ENCODE measurements around the gene ITGA8. TPM values are rescaled to one million over a fixed set of nuclear protein-coding genes. Genes with fewer than 3 reads are reported as not detected.

The ITGA8 gene
- total RNA-seq, 3 donors from 2014 or later (not counting 1 experiment from before 2014, with no cell fraction given) = not detected

GRCh38 chr10:15472008-15472407 lies 247.7 kb downstream of the ITGA8 start:
- no peak overlapping the region for H3K4me3 Mint-ChIP-seq
- no peaks in the 10 kb centered on the region for H3K9me3 Mint-ChIP-seq
- Histone ChIP-seq H3K36me3 (ENCODE audit: control insufficient read depth, insufficient read depth, low read length) (no peaks in the 10 kb centered on the region), H3K4me3 (ENCODE audit: low read length) (no peak overlapping the region), H3K4me1 (ENCODE audit: control insufficient read depth, insufficient read depth, low read length) (no peaks in the 10 kb centered on the region), H3K9me3 (ENCODE audit: control insufficient read depth, insufficient read depth, low read length) (no peaks in the 10 kb centered on the region), H3K27ac (ENCODE audit: low read length) (no peak overlapping the region), H3K27me3 (ENCODE audit: control insufficient read depth, insufficient read depth, low read length) (no peaks in the 10 kb centered on the region)
- 73% methylated on average over 6 of the region's 6 CpGs for WGBS (ENCODE audit: insufficient coverage)
- no peak overlapping the region for H3K27ac Mint-ChIP-seq
- intact Hi-C loops (cut with micrococcal nuclease) = no loop called here
- no peak for DNase-seq
- ATAC-seq = no peak
- no peaks in the 10 kb centered on the region for H3K36me3 Mint-ChIP-seq
- H3K27me3 Mint-ChIP-seq (ENCODE audit: low read depth in 2 of 2) = peaks cover 11 to 14% of the 10 kb centered on the region in 2 donors
- no peak for TF ChIP-seq CTCF (IDR thresholded peaks at IDR 0.05)
- no peaks in the 10 kb centered on the region for H3K4me1 Mint-ChIP-seq

- Mint-ChIP-seq H3K27ac (no peak overlapping the region), H3K36me3 (no peaks in the 10 kb centered on the region), H3K9me3 (no peaks in the 10 kb centered on the region), H3K27me3 (ENCODE audit: low read depth in 2 of 2) (peaks cover 8 to 14% of the 10 kb centered on the region in 2 donors), H3K4me3 (no peak overlapping the region), H3K4me1 (no peaks in the 10 kb centered on the region)
- ATAC-seq (no peak), DNase-seq (no peak)
- Histone ChIP-seq H3K4me1 (ENCODE audit: control insufficient read depth, insufficient read depth, low read length) (no peaks in the 10 kb centered on the region), H3K27ac (ENCODE audit: low read length) (no peak overlapping the region), H3K4me3 (ENCODE audit: low read length) (no peak overlapping the region), H3K27me3 (ENCODE audit: control insufficient read depth, insufficient read depth, low read length) (no peaks in the 10 kb centered on the region), H3K36me3 (ENCODE audit: control insufficient read depth, insufficient read depth, low read length) (no peaks in the 10 kb centered on the region), H3K9me3 (ENCODE audit: control insufficient read depth, insufficient read depth, low read length) (no peaks in the 10 kb centered on the region)
- WGBS (ENCODE audit: insufficient coverage) = 92% methylated on average over 5 of the region's 5 CpGs
- intact Hi-C loops (cut with micrococcal nuclease) = no loop called here
- no peak for TF ChIP-seq CTCF (IDR thresholded peaks at IDR 0.05)
These were observed 250.6 kb downstream of the ITGA8 start for GRCh38 chr10:15469111-15469510.

- H3K36me3 Mint-ChIP-seq = no peaks in the 10 kb centered on the region
- TF ChIP-seq CTCF (IDR thresholded peaks at IDR 0.05) = no peak
- WGBS (ENCODE audit: insufficient coverage) = 78% methylated on average over 3 of the region's 3 CpGs
- H3K9me3 ChIP-seq (ENCODE audit: control insufficient read depth, insufficient read depth, low read length) = no peaks in the 10 kb centered on the region
- intact Hi-C loops (cut with micrococcal nuclease) = no loop called here
- DNase-seq = no peak
- H3K27me3 ChIP-seq (ENCODE audit: control insufficient read depth, insufficient read depth, low read length) = no peaks in the 10 kb centered on the region
- no peaks in the 10 kb centered on the region for H3K4me1 Mint-ChIP-seq
- peaks cover 0 to 24% of the 10 kb centered on the region in 2 donors for H3K27me3 Mint-ChIP-seq (ENCODE audit: low read depth in 2 of 2)
- H3K27ac Mint-ChIP-seq = no peak overlapping the region
- H3K27ac ChIP-seq (ENCODE audit: low read length) = no peak overlapping the region
- peaks cover 0 to 5% of the 10 kb centered on the region in 2 donors for H3K9me3 Mint-ChIP-seq
- no peak for ATAC-seq
- H3K4me3 Mint-ChIP-seq = no peak overlapping the region
- H3K4me1 ChIP-seq (ENCODE audit: control insufficient read depth, insufficient read depth, low read length) = no peaks in the 10 kb centered on the region
- no peaks in the 10 kb centered on the region for H3K36me3 ChIP-seq (ENCODE audit: control insufficient read depth, insufficient read depth, low read length)
- H3K4me3 ChIP-seq (ENCODE audit: low read length) = no peak overlapping the region
These were observed 255.3 kb downstream of the ITGA8 start for GRCh38 chr10:15464381-15464780.

Other genes with a start within 250 kb of the ITGA8 start
- 10 to 100 TPM; 48.8 to 57.3 (median 53.3) TPM for gene MINDY3, start 140.6 kb upstream of the ITGA8 start, total RNA-seq